ENCODE data around the gene SCN2A.

SCN2A gene

GRCh38 chr2:165420231-165420630, 181.0 kb downstream of the SCN2A start:
- no peak for DNase-seq (ENCODE audit: low spot score)

DNA sequence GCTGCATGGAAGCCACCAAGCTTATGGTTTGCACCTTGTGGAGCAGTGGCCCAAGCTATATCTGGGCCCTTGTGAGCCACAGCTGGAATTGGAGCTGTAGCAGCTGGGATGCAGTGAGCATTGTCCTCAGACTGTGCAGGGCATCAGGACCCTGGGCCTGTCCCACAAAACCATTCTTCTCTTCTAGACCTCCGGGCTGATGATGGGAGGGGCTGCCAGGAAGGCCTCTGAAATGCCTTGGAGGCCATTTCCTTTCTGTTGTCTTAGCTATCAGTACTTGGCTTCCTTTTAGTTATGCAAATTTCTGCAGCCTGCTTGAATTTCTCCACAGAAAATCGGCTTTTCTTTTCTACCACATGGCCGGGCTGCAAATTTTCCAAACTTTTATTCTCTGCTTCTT, 183.9 kb downstream of the SCN2A start:
- DNase-seq (ENCODE audit: low spot score), result no peak

GRCh38 chr2:165425556-165425955, 186.3 kb downstream of the SCN2A start:
- no peak for DNase-seq (ENCODE audit: low spot score)

GRCh38 chr2:165427686-165428085, 188.5 kb downstream of the SCN2A start:
- no peak for DNase-seq (ENCODE audit: low spot score)

DNA sequence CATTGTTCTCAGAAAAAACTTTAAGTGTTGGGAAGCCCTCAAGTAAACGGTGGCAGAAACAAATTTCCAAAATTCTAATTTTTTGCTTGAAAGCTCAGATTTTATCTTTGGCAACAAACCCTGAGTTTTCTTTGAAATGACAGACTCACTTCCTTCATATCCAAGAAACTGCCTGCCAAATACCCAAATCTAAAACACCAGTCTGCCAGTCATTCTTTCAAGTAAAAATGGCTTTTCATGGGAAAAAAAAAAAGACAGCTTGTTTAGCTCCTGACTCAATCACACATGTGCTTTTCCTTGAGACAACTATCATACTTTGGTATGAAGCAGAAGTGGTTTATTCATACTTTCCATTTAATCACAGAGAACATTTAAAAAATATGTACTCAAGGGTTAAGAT, 189.7 kb downstream of the SCN2A start:
- no peak for DNase-seq (ENCODE audit: low spot score)

DNA sequence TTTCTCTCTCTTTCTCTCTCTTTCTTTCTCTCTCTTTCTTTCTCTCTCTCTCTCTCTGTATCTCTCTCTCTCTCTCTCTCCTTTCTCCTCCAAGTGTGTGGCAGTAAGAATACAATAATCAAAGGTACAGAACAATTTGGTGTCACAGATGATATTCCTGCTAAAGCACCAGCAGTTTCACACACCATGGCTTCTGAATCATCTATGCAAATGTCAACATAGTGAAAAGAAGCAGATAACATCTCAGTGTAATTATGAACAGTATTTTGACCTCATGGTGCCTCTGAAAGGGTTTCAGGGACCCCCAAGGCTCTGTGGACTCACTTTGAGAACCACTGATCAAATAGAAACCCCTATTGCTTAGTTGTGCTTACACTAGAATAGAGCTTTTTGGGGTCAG, 191.8 kb downstream of the SCN2A start:
- DNase-seq (ENCODE audit: low spot score), result no peak

GRCh38 chr2:165432234-165432966, 193.2 kb downstream of the SCN2A start:
- DNase-seq (ENCODE audit: low spot score), result no peak

- no peak for DNase-seq (ENCODE audit: low spot score)
These were observed 195.8 kb downstream of the SCN2A start for GRCh38 chr2:165434865-165435496.

GRCh38 chr2:165435611-165436010, 196.4 kb downstream of the SCN2A start:
- no peak for DNase-seq (ENCODE audit: low spot score)

DNA sequence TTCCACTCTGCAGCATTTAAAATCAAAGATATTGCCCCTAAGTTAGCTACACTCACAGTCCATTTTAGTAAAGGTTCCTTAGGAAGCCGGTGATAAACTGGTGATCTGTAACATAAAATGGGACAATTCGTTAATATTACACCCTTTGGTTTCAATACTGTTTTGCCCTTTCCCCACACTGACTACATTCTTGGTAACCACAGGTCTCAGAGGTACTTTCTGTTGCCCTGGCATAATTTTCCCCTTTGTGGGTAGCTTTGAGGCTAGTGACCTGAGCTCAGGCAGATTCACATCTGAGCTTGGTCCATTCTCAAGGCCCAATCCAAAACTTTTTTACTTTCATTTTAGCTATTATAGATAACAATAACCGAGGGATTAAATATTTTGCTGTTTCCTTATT, 197.3 kb downstream of the SCN2A start:
- no peak for DNase-seq (ENCODE audit: low spot score)

GRCh38 chr2:165440367-165440766, 201.2 kb downstream of the SCN2A start:
- DNase-seq (ENCODE audit: low spot score), result peak; percentile 28

Measured in NAMALWA (cell line).